GM12878 (cell line): ENCODE measurements around the gene GOSR2. TPM values are rescaled to one million over a fixed set of nuclear protein-coding genes. Genes with fewer than 3 reads are reported as not detected.

ENCODE experiments used
- ATAC-seq: fragments of 200-7000 bp; cut with Tn5 transposase; 3 replicates; pipeline ENCODE4 v1.9.1; 2020; ENCODE audit warnings: mild to moderate bottlenecking, moderate library complexity
- BruUV-seq: library from RNA; stranded (reverse); fragments of 400-500 nt; replicated peaks from 2 replicates; lab custom pipeline; 2021; lab: Mats Ljungman, UMichigan
- CTCF ChIA-PET: fragments of 300-600 bp; sonication (Branson Sonifier 250); formaldehyde crosslinking; extraction: SDS; loops from one replicate; lab custom pipeline; 2021; ENCODE audit warnings: inconsistent platforms; lab: Yijun Ruan, JAX
- POLR2A ChIA-PET: fragments of 350-600 bp; formaldehyde crosslinking; extraction: SDS; loops from one replicate; lab custom pipeline; 2021; ENCODE audit warnings: inconsistent platforms; lab: Charles Lee
- RAD21 ChIA-PET: fragments of 300-600 bp; sonication (Branson Sonifier 250); formaldehyde crosslinking; loops from one replicate; lab custom pipeline; 2023; ENCODE audit warnings: antibody characterized with exemption; ENCODE audit not compliant: unreplicated experiment; lab: Charles Lee
- SMC1A ChIA-PET: fragments of 300-600 bp; sonication (Branson Sonifier 250); formaldehyde crosslinking; loops from one replicate; lab custom pipeline; 2023; ENCODE audit not compliant: unreplicated experiment, uncharacterized antibody; lab: Charles Lee
- DNase-seq: peaks from one replicate; pipeline ENCODE4 v3.0.0-alpha.2; 2011; ENCODE audit warnings: low read depth, low spot score
- FAIRE-seq: peaks from 3 replicates; lab custom pipeline; 2011; peaks lifted over from hg19 to GRCh38; lab: Jason Lieb, UNC
- H2AFZ ChIP-seq: 2 replicates; pipeline ENCODE4 v1.6.0; 2011; ENCODE audit warnings: low read depth, low read length, control low read depth; ENCODE audit not compliant: control insufficient read depth
- H3K27ac ChIP-seq: 2 replicates; pipeline ENCODE4 v1.5.1; 2011; ENCODE audit warnings: control low read depth; ENCODE audit not compliant: control insufficient read depth, insufficient read depth
- H3K27me3 ChIP-seq, 2 experiments: replicated peaks in 1 of 2; 2 replicates each; pipeline versions ENCODE4 v1.6.0 to v1.6.1; 2011; ENCODE audit warnings: low read length in 1 of 2; ENCODE audit not compliant: control insufficient read depth in 2 of 2, insufficient read depth in 2 of 2
- H3K36me3 ChIP-seq, 2 experiments: 2 replicates each; pipeline ENCODE4 v1.5.1; 2011; ENCODE audit warnings: low read length in 1 of 2; ENCODE audit not compliant: control insufficient read depth in 2 of 2, insufficient read depth in 2 of 2
- H3K4me1 ChIP-seq: 2 replicates; pipeline ENCODE4 v1.6.1; 2011; ENCODE audit warnings: mild to moderate bottlenecking, low read length, moderate library complexity, mixed read lengths; ENCODE audit not compliant: control insufficient read depth, insufficient read depth
- H3K4me2 ChIP-seq: 2 replicates; pipeline ENCODE4 v1.6.0; 2011; ENCODE audit warnings: control low read depth; ENCODE audit not compliant: control insufficient read depth, insufficient read depth
- H3K4me3 ChIP-seq: fragments of 200-600 bp; sonication (generic); 2 replicates; pipeline ENCODE4 v1.5.1; 2016
- H3K79me2 ChIP-seq: 2 replicates; pipeline ENCODE4 v1.6.0; 2011; ENCODE audit warnings: low read length; ENCODE audit not compliant: control insufficient read depth, insufficient read depth
- H3K9ac ChIP-seq: 2 replicates; pipeline ENCODE4 v1.8.0; 2011; ENCODE audit warnings: low read length, control low read depth, mixed read lengths; ENCODE audit not compliant: control insufficient read depth, insufficient read depth
- H3K9me3 ChIP-seq: replicated peaks from 3 replicates; pipeline ENCODE4 v1.5.1; 2011; ENCODE audit warnings: mild to moderate bottlenecking, low read length; ENCODE audit not compliant: control insufficient read depth, insufficient read depth
- H4K20me1 ChIP-seq: 2 replicates; pipeline ENCODE4 v1.6.0; 2011; ENCODE audit not compliant: control insufficient read depth, insufficient read depth
- CBX3 ChIP-seq: fragments of 200-600 bp; sonication (generic); IDR thresholded peaks from 2 replicates; pipeline ENCODE4 v1.6.1; 2016; ENCODE audit warnings: low read depth, borderline replicate concordance
- CHD4 ChIP-seq: fragments of 200-600 bp; sonication (generic); IDR thresholded peaks from 2 replicates; pipeline ENCODE4 v1.6.1; 2016; ENCODE audit warnings: mild to moderate bottlenecking
- PML ChIP-seq: IDR thresholded peaks from 2 replicates; pipeline ENCODE4 v1.6.1; 2012; ENCODE audit warnings: low read length, inconsistent platforms
- SREBF2 ChIP-seq: IDR thresholded peaks from 2 replicates; pipeline ENCODE4 v1.6.1; 2012; ENCODE audit warnings: mild to moderate bottlenecking, low read length
- WGBS: methylation state at CpG from one replicate; pipeline ENCODE4 v1.1.6; 2016; ENCODE audit warnings: low lambda C conversion rate; ENCODE audit not compliant: insufficient replicate concordance, insufficient coverage; ENCODE audit errors: missing lambda C conversion rate; 5-methylcytosine and 5-hydroxymethylcytosine counted together
- in situ Hi-C: fragments of 300-500 bp; cut with MboI; formaldehyde crosslinking; loops from 9 replicates; pipeline ENCODE4 v1.14.3; 2018; ENCODE audit warnings: mixed read lengths
- intact Hi-C: fragments of 100-400 bp; cut with micrococcal nuclease; formaldehyde crosslinking; loops from one replicate; pipeline ENCODE4 v1.14.2; 2022; ENCODE audit not compliant: unreplicated experiment
- polyA plus RNA-seq, 11 experiments: library from polyadenylated mRNA; depleted of rRNA in 4 of 11; unstranded in 6 of 11; stranded (reverse) in 5 of 11; fragments of >200 nt; fragmentation: Nextera tagmentation in 4 of 11; fragmentation: Illumina TruSeq in 1 of 11; extraction: Ambion mirVana in 4 of 11; extraction: Trizol in 1 of 11; gene quantifications; 1 replicate in 1 of 11; 2 replicates in 10 of 11; pipeline versions ENCODE4 v1.2.1 to v1.2.3, GENCODE V29; 2011 to 2016; ENCODE audit warnings: inconsistent platforms in 2 of 11, missing spikeins in 2 of 11, low read depth in 1 of 11
- total RNA-seq, 4 experiments: library from RNA; depleted of rRNA in 3 of 4; stranded (reverse); fragments of >200 nt in 3 of 4; fragmentation: Illumina TruSeq in 1 of 4; extraction: Trizol in 1 of 4; gene quantifications; 2 replicates each; pipeline versions ENCODE4 v1.2.1 to v1.2.3, GENCODE V29; 2013 to 2021
- TF ChIP-seq, protein P1 (sequence below): IDR thresholded peaks from 2 replicates; pipeline ENCODE4 v1.6.1; 2011; ENCODE audit warnings: borderline replicate concordance, low read depth, mild to moderate bottlenecking, moderate library complexity, mixed read lengths, low read length; ENCODE audit not compliant: insufficient read depth; ENCODE audit errors: extremely low read length
- TF ChIP-seq, protein P2 (sequence below): fragments of 450-650 bp; IDR thresholded peaks from 2 replicates; pipeline ENCODE4 v1.6.1; 2017; ENCODE audit warnings: mild to moderate bottlenecking, low read depth, inconsistent platforms; ENCODE audit not compliant: poor library complexity, severe bottlenecking
- TF ChIP-seq, protein P3 (sequence below): fragments of 450-650 bp; IDR thresholded peaks from 2 replicates; pipeline ENCODE4 v1.6.1; 2017; ENCODE audit warnings: antibody characterized with exemption, mild to moderate bottlenecking, moderate library complexity

Gene GOSR2
- total and polyA plus RNA-seq, 10 of the 15 experiments (the other 5 are each of a cell fraction or from before 2014, with no cell fraction given), result 30.1 to 64.5 (median 47.0) TPM

DNA sequence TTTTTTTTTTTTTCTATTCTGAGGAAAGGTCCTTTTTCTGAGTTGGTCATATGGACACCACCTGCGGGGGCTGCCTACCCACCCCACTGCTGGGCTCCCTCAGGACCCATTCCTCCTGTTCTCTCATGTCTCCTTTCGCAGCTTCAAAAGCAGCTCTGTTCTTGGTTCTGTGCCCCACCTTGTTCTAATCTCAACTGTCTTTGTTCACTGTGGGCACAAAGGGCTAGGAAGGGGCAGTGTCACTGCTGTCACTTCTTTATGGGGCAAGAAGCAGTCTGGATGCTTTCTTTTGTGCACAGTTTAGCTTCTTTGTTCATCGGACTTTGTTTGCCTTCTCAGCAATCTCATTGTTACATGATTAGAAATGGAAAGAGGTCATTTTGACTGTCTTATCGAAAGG lies 7.1 kb downstream of the GOSR2 start:
- no peak for FAIRE-seq

More for the DNA sequence above, 7.1 kb downstream of the GOSR2 start:
- ChIA-PET RAD21 (no interaction called here), SMC1A (no interaction called here), POLR2A (no interaction called here), CTCF (interaction anchor here (1.5 kb wide), 1 partner anchor 12 kb away, joined by 12 read pairs; no protein-coding TSS in a partner anchor)
- Histone ChIP-seq H4K20me1 (peaks cover 4% of the 10 kb centered on the region), H3K79me2 (peaks cover 39% of the 10 kb centered on the region), H3K9ac (no peak overlapping the region), H3K27ac (no peak overlapping the region), H3K4me3 (no peak overlapping the region), H3K36me3 (peaks cover 17 to 46% of the 10 kb centered on the region in 2 experiments), H3K9me3 (no peaks in the 10 kb centered on the region), H3K27me3 (no peaks in the 10 kb centered on the region), H3K4me2 (no peak overlapping the region), H2AFZ (no peak overlapping the region), H3K4me1 (no peaks in the 10 kb centered on the region)
- ATAC-seq (no peak), DNase-seq (no peak)
- in situ Hi-C loops (no loop called here), intact Hi-C loops (no loop called here)
- TF ChIP-seq CBX3 (no peak), CHD4 (no peak), PML (no peak), SREBF2 (no peak)
- TF ChIP-seq, protein P1, sequence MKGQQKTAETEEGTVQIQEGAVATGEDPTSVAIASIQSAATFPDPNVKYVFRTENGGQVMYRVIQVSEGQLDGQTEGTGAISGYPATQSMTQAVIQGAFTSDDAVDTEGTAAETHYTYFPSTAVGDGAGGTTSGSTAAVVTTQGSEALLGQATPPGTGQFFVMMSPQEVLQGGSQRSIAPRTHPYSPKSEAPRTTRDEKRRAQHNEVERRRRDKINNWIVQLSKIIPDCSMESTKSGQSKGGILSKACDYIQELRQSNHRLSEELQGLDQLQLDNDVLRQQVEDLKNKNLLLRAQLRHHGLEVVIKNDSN, result no peak
- TF ChIP-seq, protein P2, sequence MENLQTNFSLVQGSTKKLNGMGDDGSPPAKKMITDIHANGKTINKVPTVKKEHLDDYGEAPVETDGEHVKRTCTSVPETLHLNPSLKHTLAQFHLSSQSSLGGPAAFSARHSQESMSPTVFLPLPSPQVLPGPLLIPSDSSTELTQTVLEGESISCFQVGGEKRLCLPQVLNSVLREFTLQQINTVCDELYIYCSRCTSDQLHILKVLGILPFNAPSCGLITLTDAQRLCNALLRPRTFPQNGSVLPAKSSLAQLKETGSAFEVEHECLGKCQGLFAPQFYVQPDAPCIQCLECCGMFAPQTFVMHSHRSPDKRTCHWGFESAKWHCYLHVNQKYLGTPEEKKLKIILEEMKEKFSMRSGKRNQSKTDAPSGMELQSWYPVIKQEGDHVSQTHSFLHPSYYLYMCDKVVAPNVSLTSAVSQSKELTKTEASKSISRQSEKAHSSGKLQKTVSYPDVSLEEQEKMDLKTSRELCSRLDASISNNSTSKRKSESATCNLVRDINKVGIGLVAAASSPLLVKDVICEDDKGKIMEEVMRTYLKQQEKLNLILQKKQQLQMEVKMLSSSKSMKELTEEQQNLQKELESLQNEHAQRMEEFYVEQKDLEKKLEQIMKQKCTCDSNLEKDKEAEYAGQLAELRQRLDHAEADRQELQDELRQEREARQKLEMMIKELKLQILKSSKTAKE, result no peak
- TF ChIP-seq, protein P3, sequence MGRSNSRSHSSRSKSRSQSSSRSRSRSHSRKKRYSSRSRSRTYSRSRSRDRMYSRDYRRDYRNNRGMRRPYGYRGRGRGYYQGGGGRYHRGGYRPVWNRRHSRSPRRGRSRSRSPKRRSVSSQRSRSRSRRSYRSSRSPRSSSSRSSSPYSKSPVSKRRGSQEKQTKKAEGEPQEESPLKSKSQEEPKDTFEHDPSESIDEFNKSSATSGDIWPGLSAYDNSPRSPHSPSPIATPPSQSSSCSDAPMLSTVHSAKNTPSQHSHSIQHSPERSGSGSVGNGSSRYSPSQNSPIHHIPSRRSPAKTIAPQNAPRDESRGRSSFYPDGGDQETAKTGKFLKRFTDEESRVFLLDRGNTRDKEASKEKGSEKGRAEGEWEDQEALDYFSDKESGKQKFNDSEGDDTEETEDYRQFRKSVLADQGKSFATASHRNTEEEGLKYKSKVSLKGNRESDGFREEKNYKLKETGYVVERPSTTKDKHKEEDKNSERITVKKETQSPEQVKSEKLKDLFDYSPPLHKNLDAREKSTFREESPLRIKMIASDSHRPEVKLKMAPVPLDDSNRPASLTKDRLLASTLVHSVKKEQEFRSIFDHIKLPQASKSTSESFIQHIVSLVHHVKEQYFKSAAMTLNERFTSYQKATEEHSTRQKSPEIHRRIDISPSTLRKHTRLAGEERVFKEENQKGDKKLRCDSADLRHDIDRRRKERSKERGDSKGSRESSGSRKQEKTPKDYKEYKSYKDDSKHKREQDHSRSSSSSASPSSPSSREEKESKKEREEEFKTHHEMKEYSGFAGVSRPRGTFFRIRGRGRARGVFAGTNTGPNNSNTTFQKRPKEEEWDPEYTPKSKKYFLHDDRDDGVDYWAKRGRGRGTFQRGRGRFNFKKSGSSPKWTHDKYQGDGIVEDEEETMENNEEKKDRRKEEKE, result no peak
- whole genome bisulfite sequencing, result 97% methylated on average over 4 of the region's 4 CpGs
- BruUV-seq, result no TSS peak
